ENCODE results near the gene TCF7L2. TPM values are rescaled to one million over a fixed set of nuclear protein-coding genes. Genes with fewer than 3 reads are reported as not detected.
"Not testable (repeated sequence)": the region's sequence is repeated elsewhere in the genome, so short reads cannot be mapped to it uniquely, and the experiment has no call there.

TCF7L2 gene
- total RNA-seq, 1 donor, result 8.8 TPM

DNA sequence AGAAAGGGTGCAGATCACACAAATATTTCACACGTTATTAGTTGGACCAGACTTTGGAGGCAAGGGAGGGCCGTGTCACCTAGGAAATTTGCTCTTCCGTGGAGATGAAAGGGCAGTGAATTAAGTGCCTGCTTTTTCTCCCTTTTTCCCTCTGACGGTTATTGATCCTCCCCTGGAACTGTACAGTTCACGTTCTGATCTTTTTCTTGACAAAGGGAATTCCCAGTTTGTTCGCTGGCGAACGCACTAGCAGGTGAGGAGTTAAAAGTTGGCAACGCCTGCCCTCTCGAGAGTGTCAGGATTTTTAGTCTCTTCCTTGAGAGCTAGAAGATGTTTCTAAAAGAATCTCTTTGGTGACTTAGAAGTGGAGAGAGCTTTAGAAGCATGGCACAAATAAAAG lies 111.5 kb downstream of the TCF7L2 start:
- no peak for DNase-seq (ENCODE audit: low read depth)
- H3K4me3 ChIP-seq (ENCODE audit: low read depth, low read length), result no peak overlapping the region
- TF ChIP-seq, protein P1, sequence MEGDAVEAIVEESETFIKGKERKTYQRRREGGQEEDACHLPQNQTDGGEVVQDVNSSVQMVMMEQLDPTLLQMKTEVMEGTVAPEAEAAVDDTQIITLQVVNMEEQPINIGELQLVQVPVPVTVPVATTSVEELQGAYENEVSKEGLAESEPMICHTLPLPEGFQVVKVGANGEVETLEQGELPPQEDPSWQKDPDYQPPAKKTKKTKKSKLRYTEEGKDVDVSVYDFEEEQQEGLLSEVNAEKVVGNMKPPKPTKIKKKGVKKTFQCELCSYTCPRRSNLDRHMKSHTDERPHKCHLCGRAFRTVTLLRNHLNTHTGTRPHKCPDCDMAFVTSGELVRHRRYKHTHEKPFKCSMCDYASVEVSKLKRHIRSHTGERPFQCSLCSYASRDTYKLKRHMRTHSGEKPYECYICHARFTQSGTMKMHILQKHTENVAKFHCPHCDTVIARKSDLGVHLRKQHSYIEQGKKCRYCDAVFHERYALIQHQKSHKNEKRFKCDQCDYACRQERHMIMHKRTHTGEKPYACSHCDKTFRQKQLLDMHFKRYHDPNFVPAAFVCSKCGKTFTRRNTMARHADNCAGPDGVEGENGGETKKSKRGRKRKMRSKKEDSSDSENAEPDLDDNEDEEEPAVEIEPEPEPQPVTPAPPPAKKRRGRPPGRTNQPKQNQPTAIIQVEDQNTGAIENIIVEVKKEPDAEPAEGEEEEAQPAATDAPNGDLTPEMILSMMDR (IDR thresholded peaks at IDR 0.05; ENCODE audit: insufficient read depth, low read length), result no peak

DNA sequence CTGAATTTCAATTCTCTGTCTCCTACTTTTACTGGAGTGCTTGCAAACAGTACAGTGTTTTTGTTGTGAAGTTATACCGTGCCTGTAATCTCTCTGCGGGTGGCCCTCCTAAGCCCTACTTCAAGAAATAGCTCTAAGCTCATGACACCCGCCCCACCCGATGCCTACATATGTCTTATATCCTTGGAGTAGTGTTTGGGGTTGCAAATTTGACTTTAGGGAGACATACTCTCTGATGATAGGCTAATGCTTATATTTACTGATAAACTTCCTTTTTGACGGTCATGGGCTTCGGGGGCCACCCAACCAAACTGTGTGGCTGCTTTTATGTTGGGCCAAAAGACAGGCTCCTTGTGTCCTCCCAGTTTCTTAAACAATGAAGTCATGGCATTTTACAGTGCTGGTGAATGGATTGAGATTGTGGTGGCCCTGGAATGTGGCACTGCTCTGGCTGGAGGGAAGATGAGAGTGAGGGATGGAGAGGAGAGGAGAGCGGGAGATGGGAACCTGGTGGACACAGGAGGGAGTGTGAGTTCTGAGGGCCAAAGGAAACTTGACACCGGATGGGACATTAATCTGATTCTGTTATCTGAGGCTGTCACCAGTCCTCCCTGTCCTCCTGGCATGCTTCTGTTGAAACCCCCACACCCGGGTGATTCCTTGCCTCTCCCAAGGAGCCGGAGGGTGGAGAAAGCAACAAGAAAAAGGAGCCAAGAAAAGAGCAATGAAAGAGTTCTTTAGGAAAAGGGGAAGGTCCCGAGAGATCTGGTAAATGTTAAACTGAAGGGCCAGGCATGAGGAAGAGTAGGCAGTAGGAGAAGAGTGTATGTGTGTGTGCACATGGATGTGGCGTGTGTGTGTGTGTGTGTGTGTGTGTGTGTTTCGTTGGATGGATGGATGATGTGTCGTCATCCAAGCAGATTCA lies 113.3 kb downstream of the TCF7L2 start:
- no peak overlapping the region for H3K4me3 ChIP-seq (ENCODE audit: low read depth, low read length)
- DNase-seq (ENCODE audit: low read depth), result peak; percentile 51
- TF ChIP-seq, protein P1 (IDR thresholded peaks at IDR 0.05; ENCODE audit: insufficient read depth, low read length), result peak; percentile 9

DNA sequence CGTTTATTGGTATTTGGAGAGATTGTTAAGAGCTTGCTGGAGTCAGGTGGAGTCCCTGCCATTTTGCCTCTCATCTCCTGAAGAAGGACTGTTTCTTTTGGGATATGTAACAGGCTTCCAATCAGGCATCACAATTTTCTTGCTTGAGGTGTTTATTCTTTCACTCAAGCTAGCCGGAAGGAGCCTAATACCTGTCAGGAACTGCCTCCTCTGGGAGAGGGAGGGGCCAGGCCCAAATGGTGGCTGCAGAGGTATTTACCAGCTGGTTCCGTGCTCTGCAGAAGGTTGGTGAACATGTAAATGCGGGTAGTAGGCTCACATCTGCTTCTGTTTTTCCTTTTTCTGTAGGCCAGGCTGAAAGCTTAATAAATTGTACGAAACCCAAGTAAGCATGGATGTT lies 114.0 kb downstream of the TCF7L2 start:
- no peak for DNase-seq (ENCODE audit: low read depth)
- no peak overlapping the region for H3K4me3 ChIP-seq (ENCODE audit: low read depth, low read length)
- TF ChIP-seq, protein P1 (IDR thresholded peaks at IDR 0.05; ENCODE audit: insufficient read depth, low read length), result no peak

DNA sequence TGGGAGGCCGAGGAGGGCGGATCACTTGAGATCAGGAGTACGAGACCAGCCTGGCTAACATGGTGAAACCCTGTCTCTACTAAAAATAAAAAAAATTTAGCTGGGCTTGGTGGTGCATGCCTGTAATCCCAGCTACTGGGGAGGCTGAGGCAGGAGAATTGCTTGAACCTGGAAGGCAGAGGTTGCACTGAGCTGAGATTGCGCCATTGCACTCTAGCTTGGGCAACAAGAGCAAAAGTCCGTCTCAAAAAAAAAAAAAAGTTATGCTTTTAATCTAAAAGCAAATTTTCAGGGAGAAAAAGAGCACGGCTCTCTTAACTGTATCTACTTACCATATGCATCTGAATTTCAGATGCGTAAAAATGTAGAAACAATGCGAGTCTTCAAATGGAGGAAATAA lies 116.1 kb downstream of the TCF7L2 start:
- not testable (repeated sequence) for DNase-seq (ENCODE audit: low read depth); H3K4me3 ChIP-seq (ENCODE audit: low read depth, low read length)

DNA sequence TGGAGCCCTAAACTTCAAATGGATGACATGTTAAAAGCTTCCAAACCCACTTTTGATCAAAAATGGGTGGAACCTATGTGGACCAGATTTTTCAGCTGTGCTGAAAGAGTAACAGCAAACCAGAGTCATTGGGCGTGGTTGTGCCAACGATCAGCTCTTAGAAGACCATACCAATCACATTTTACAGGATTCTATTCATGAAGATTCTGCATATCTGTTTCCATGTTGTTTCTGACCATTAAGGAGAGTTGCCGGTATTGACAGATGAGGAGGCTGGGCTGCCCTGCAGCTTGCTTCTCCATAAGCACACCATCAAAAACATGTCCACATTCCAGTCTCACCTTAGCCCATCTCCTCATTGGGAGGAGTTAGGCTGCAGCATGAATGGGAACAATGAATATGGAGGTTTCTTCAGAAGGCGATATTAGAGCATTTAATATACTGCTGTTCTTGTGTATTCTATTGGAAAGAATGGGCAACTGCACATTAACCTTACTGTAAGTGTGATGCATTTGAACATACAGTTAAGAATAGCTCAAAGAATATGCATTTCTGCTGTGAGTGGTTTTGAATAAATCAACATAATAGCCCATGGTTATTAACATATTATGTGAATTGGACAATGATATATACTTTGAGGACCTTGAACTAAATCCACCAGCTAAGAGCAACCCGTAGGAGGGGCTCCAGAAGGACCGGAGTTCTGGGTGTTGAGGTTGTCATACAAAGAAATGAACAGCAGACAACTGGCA lies 116.7 kb downstream of the TCF7L2 start:
- H3K4me3 ChIP-seq (ENCODE audit: low read depth, low read length), result no peak overlapping the region
- TF ChIP-seq, protein P1 (IDR thresholded peaks at IDR 0.05; ENCODE audit: insufficient read depth, low read length), result no peak
- no peak for DNase-seq (ENCODE audit: low read depth)

DNA sequence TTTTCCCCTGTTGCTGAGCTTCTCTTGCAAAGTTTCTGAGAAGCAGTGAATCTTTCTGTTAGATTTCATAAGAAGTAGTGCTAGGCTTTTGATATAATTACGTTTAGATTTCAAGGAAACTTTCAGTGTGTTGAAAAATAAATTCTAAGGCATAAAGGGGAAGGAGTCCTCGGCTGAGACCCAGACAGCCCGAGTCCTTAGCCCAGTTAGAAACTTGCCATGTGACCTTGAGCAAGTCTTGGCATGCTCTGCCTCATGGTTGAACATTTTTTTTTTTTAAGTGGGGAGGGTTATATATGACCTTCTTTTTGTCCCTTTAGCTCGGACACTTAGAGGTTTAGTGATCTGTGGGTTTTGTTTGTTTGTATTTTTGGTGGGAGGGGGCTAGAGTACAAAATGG lies 117.5 kb downstream of the TCF7L2 start:
- TF ChIP-seq, protein P1 (IDR thresholded peaks at IDR 0.05; ENCODE audit: insufficient read depth, low read length), result no peak
- H3K4me3 ChIP-seq (ENCODE audit: low read depth, low read length), result no peak overlapping the region
- peak; percentile 42 for DNase-seq (ENCODE audit: low read depth)

All from fibroblast of the aortic adventitia (primary cell).